K562 (cell line): Measurements from ENCODE around the gene MAST1. TPM values are rescaled to one million over a fixed set of nuclear protein-coding genes. Genes with fewer than 3 reads are reported as not detected.
A peak's percentile ranks its signal among the peaks of the same experiment; 100 is the strongest.

Experiments used
- ATF4 ChIP-seq: fragments of 450-650 bp; formaldehyde crosslinking; IDR thresholded peaks from 2 replicates; pipeline ENCODE4 v1.4.0; 2022; ENCODE audit warnings: mild to moderate bottlenecking, moderate library complexity
- FOXA1 ChIP-seq: fragments of 450-650 bp; IDR thresholded peaks from 2 replicates; pipeline ENCODE4 v1.6.1; 2016; ENCODE audit warnings: mild to moderate bottlenecking, borderline replicate concordance
- GATAD2B ChIP-seq: fragments of 450-650 bp; IDR thresholded peaks from 2 replicates; pipeline ENCODE4 v1.6.1; 2017; ENCODE audit warnings: mild to moderate bottlenecking, borderline replicate concordance
- HMG20A ChIP-seq: fragments of 450-650 bp; formaldehyde crosslinking; conservative IDR thresholded peaks from 2 replicates; pipeline ENCODE4 v1.4.0; 2020; ENCODE audit warnings: mild to moderate bottlenecking, mixed read lengths
- HOMEZ ChIP-seq: fragments of 250-450 bp; sonication (Bioruptor Pico); IDR thresholded peaks from 2 replicates; pipeline ENCODE4 v1.4.0; 2020; ENCODE audit warnings: mild to moderate bottlenecking, moderate library complexity
- KAT7 ChIP-seq: sonication (generic); formaldehyde crosslinking; IDR thresholded peaks from 2 replicates; pipeline ENCODE4 v1.8.0; 2022; ENCODE audit warnings: missing genetic modification reagents, mild to moderate bottlenecking, borderline replicate concordance
- POLR3G ChIP-seq: IDR thresholded peaks from 2 replicates; pipeline ENCODE4 v1.6.1; 2011; ENCODE audit not compliant: insufficient read length, insufficient replicate concordance; ENCODE audit errors: extremely low read depth
- PRDM10 ChIP-seq: fragments of 450-650 bp; IDR thresholded peaks from 2 replicates; pipeline ENCODE4 v1.6.1; 2018; ENCODE audit not compliant: partially characterized antibody
- PTRF ChIP-seq: fragments of 450-650 bp; IDR thresholded peaks from 2 replicates; pipeline ENCODE4 v1.6.1; 2016; ENCODE audit warnings: mild to moderate bottlenecking, missing genetic modification characterization, missing compliant biosample characterization
- SMC3 ChIP-seq: conservative IDR thresholded peaks from 2 replicates; pipeline ENCODE4 v1.6.1; 2011; ENCODE audit warnings: low read depth, low read length, improper control_type of control experiment; ENCODE audit not compliant: insufficient read depth
- TAF15 ChIP-seq: fragments of 200-400 bp; formaldehyde crosslinking; IDR thresholded peaks from 2 replicates; pipeline ENCODE4 v1.6.1; 2017; ENCODE audit warnings: mild to moderate bottlenecking, low read depth, low read length, moderate library complexity
- ZC3H4 ChIP-seq: sonication (generic); formaldehyde crosslinking; IDR thresholded peaks from 2 replicates; pipeline ENCODE4 v1.9.0; 2021; ENCODE audit warnings: missing genetic modification reagents, borderline replicate concordance
- ZFP91 ChIP-seq: sonication (generic); formaldehyde crosslinking; IDR thresholded peaks from 2 replicates; pipeline ENCODE4 v1.8.0; 2022; ENCODE audit warnings: mild to moderate bottlenecking, missing genetic modification reagents
- ZNF184 ChIP-seq: sonication (generic); formaldehyde crosslinking; IDR thresholded peaks from 2 replicates; pipeline ENCODE4 v1.5.0; 2020; ENCODE audit warnings: missing genetic modification reagents
- ZNF431 ChIP-seq: sonication (generic); formaldehyde crosslinking; IDR thresholded peaks from 2 replicates; pipeline ENCODE4 v1.8.0; 2022; ENCODE audit warnings: mild to moderate bottlenecking, missing genetic modification reagents
- ZNF445 ChIP-seq: fragments of 250-450 bp; sonication (Bioruptor Pico); IDR thresholded peaks from 2 replicates; pipeline ENCODE4 v1.4.0; 2020; ENCODE audit warnings: low read depth, mild to moderate bottlenecking, moderate library complexity
- ZNF584 ChIP-seq: fragments of 200-800 bp; sonication (Bioruptor generic); IDR thresholded peaks from 2 replicates; pipeline ENCODE4 v1.6.1; 2016; ENCODE audit warnings: low read depth, mild to moderate bottlenecking, missing genetic modification characterization, missing compliant biosample characterization
- ZNF696 ChIP-seq: fragments of 250-450 bp; sonication (Bioruptor Pico); conservative IDR thresholded peaks from 2 replicates; pipeline ENCODE4 v1.4.0; 2020; ENCODE audit warnings: mild to moderate bottlenecking, moderate library complexity
- polyA plus RNA-seq, 8 experiments: library from polyadenylated mRNA; depleted of rRNA in 4 of 8; stranded (reverse) in 5 of 8; unstranded in 3 of 8; fragments of >200 nt; fragmentation: Nextera tagmentation in 2 of 8; fragmentation: Illumina TruSeq in 1 of 8; extraction: Ambion mirVana in 2 of 8; extraction: Trizol in 1 of 8; gene quantifications; 2 replicates each; pipeline versions ENCODE4 v1.2.1 to v1.2.3, GENCODE V29; 2011 to 2014; ENCODE audit warnings: inconsistent platforms in 1 of 8, missing spikeins in 1 of 8
- total RNA-seq, 7 experiments: library from RNA; depleted of rRNA in 6 of 7; stranded (reverse); fragments of >200 nt in 6 of 7; fragmentation: Illumina TruSeq in 2 of 7; extraction: Trizol in 2 of 7; gene quantifications; 2 replicates each; pipeline versions ENCODE4 v1.2.1 to v1.2.3, GENCODE V29; 2011 to 2021; ENCODE audit warnings: low replicate concordance in 1 of 7

MAST1 gene
- total and polyA plus RNA-seq, 9 of the 15 experiments (the other 6 are each of a cell fraction or from before 2014, with no cell fraction given) = 0.48 to 10.3 (median 3.9) TPM

- TF ChIP-seq FOXA1 (no peak), ZNF431 (CRISPR knock-in tag) (no peak), HOMEZ (CRISPR knock-in tag) (no peak), HMG20A (CRISPR knock-in tag) (no peak), SMC3 (0 out of 2 replicates have a peak, but pooled peaks have one; percentile 20), POLR3G (no peak), GATAD2B (no peak), KAT7 (CRISPR knock-in tag) (peak; percentile 97), ZNF184 (CRISPR knock-in tag) (no peak), PTRF (tag) (no peak), ZC3H4 (CRISPR knock-in tag) (no peak), PRDM10 (peak; percentile 19), ZFP91 (peak; percentile 56; the same call in 1 of the 2 replicates), ZNF696 (no peak), TAF15 (no peak), ZNF445 (CRISPR knock-in tag) (no peak), ZNF584 (CRISPR knock-in tag) (no peak), ATF4 (CRISPR knock-in tag) (no peak; the same call in 1 of the 2 replicates)
Measured at GRCh38 chr19:12886969-12887747, 48.8 kb downstream of the MAST1 start, which contains the start of gene KLF1 (continued).
